Stimulated activated CD8-positive, alpha-beta memory T cell treated with anti-CD3 and anti-CD28 coated beads, Interleukin-7, amount 100 ng/mL, for 48 hours (primary cell): ENCODE measurements around the gene KLHDC10.
"Not testable (repeated sequence)": the region's sequence is repeated elsewhere in the genome, so short reads cannot be mapped to it uniquely, and the experiment has no call there.

Experiments used
- DNase-seq, 2 donors: peaks; one replicate each; pipeline ENCODE4 v3.0.0-alpha.2; 2020; ENCODE audit warnings: low read depth in 1 of 2; ENCODE audit errors: extremely low read depth in 1 of 2

Gene KLHDC10

DNA sequence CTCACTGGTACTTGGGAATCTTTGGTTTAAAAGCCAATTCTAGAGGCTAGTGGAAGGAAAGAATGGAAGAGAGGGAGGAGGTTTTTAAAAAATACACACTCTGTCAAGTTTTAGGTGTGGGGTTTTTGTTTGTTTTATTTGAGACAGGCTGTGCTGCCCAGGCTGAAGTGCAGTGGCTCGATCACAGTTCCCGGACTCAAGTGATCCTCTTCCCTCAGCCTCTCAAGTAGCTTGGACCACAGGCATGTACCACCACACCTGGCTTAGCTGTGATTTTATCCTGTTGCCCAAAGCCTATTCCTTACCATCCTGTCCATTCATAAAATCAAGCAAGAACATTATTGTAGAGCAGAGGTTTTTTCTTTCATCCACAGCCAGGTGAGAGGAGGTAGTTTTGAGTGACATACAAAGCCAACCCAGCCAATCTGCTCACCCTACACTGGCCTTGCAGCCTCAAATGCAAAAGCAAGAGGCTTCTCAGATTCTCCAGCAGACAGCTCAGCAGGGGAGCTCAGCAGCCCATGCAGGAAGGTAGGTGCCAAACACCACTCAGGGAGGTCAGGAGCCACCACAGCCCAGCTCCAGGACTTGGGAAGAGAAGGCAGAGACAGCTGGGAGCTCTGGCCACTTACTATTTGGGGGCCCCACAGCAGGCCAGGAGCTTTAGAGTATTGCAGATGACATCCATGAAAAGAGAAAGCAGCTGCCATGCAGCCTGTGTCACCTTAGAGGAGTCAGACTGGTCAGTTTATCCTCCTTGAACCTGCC lies 69.0 kb downstream of the KLHDC10 start:
- DNase-seq, result no peak

DNA sequence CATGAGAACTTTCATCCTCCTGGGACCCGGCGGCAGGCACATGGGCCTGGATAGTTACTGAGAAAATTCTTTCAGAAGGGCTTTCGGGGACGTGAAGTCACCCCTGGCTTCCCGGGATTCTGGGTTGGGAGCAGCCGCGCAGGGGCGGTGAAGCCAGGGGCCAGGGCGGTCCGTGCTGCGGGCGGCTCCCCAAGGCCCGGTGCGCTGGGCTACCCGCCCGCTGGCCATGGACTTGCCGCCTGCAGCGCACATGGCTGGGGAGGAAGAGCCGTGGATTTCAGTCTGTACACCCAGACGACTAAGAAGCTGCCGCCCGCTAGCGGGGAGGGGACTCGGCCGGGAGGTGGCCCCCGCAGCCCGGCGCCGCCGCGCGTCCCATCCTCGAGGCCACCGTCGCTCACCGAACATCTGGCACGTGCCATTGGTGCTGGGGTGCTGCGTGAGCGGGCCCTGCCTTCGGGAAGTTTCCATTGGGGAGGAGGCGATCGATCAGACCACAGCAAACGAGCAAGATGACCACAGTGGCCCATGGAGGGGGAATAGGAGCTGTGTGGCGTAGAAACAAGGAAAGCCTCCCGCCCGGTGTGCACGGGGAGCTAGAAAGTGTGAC lies 70.3 kb downstream of the KLHDC10 start:
- DNase-seq, result no peak

DNA sequence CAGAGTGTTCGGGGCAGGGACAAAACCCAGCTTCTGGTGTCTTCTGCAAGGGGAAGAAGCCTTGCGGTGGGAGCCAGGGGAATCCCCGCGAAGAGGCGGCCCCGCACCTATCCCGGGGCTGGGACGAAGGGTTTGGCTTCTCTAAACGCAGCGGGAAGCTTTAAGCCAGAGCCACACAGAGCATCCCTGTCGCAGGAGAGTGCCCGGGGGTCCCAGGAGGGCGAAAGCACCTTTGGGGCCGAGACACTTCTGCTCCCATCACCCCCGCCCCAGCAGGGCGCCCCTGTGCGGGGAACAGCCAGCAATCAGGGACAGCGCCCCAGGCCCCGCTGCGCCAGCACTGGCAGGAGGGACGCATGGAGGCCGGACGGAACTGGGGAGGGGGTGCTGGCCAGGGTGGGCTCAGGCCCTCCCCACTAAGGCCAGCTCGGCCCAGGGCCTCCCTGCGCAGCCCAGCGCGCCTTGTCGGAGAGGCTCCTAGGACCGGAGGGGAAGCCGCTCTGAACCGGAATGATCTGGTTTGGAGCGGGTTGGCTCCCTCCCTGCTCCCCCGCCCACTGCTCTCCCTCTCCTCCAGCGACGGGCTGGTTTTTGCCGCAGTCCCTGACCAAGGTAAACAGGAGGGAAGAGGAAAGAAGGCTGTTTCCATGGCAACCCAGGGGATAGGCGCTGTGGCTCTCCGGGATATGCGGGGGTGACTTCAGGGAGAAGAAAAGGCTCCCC lies 71.0 kb downstream of the KLHDC10 start:
- DNase-seq, result no peak

GRCh38 chr7:130141884-130142653 lies 71.7 kb downstream of the KLHDC10 start:
- no peak for DNase-seq

DNA sequence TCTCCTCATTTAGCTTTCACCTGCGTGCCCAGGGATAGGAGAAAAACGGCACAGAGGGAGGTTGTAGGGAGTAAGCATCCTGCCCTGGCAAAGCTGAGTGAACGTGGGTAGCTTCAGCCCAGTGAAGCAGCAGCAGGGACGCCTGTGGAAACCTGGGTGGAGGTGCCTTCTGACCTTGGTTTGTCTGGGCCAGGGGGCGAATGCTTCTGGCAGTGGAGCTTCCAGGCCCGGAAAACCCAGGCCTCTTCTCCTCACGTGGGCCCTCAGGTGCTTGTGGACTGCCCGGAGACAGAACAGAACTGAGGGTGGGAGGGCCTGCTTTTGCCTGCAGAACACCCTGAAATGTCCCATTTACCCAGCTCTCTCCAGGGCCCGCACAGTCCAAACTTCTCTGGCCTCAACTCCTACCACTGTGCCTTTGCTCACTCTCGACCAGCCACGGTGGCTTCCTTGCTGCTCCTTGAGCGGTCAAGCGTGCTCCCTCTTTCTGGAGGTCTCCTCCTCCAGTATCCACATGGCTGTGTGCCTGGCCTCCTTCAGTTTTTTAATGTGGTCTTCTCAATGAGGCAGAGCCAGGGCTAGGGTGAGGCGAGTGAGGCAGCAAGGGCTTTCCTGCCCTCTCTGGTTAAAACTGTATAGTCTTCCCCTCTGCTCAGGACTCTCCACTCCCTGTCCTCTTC lies 72.5 kb downstream of the KLHDC10 start:
- DNase-seq, result no peak

DNA sequence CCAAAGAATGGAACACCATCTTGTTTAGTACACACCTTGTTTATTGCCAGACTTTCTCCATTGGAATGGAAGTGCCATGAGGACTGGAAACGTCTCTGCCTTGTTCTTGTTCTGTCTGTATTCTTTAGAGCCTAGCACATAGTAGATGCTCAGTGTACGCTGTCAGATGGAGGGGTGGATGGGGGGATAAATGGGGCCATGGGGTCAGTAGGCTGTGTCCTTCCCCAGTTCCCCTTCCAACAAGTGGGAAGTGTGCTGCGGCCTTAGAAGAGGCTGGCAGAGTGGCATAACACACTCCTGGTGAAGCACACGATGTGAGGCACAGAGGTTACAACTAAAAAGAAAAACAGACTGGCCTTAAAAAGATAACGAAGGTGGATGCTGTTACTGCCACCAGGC lies 73.0 kb downstream of the KLHDC10 start:
- DNase-seq, result no peak

DNA sequence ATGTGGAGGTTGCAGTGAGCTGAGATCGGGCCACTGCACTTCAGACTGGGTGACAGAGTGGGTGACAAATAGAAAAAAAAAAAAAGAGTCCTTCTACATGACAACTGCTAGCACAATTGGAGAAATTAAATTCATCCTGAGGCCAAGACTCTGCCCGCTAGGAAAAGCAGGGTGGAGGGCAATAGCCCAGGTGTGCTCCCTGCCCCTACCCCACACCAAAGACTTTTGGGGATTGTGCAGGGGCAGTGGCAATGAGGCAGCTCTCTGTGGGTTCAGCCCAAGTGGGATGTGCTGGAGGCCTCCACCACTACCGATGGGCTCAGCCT lies 73.6 kb downstream of the KLHDC10 start:
- DNase-seq, result no peak

DNA sequence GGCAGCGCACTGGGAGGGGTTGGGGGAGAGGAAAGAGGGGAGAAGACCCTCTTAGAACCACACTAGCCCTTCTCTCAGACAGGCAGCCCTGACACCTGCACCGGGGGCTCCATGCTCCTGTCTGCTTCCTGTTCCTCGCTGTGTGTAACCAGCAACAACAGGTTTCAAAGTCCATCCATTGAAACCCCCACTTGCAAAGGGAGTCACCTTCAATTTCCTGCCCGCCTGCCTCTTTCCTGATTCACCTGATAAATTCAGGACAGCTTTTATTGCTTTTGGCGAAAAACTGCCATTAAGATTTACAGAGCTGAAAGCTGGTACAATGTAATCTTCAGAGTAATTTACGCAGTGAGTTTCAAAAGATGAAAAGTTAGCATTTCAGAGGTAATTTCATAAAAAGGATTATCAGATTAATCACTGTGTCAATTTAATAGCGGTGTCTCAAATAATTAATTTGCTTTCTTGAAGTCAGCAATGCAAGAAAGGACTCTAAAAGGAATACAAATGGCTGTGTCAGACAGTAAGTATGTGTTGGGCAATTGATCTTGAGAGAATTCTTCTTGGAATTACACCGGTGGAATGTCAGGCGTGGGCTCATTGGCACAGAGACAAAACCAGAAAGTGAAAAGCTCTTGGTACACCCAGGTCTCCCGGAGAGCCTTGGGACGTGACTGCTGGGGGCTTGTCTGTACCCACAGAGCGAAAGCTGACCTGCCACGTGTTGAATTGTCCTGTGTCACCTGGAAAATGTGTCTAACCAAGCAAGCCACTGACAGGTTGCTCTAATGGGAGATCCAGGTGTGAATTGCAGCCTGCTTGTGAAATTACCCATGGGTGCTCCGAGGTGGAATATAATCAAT lies 74.2 kb downstream of the KLHDC10 start:
- no peak for DNase-seq

- DNase-seq, result no peak
These were observed 75.2 kb downstream of the KLHDC10 start for GRCh38 chr7:130145424-130146100.

- not testable (repeated sequence) for DNase-seq
These were observed 75.8 kb downstream of the KLHDC10 start for GRCh38 chr7:130146142-130146541.

- DNase-seq, result no peak
These were observed 76.5 kb downstream of the KLHDC10 start for GRCh38 chr7:130146693-130147405.

GRCh38 chr7:130147710-130148325 lies 77.5 kb downstream of the KLHDC10 start:
- DNase-seq, result no peak

GRCh38 chr7:130148561-130148960 lies 78.2 kb downstream of the KLHDC10 start:
- no peak for DNase-seq

DNA sequence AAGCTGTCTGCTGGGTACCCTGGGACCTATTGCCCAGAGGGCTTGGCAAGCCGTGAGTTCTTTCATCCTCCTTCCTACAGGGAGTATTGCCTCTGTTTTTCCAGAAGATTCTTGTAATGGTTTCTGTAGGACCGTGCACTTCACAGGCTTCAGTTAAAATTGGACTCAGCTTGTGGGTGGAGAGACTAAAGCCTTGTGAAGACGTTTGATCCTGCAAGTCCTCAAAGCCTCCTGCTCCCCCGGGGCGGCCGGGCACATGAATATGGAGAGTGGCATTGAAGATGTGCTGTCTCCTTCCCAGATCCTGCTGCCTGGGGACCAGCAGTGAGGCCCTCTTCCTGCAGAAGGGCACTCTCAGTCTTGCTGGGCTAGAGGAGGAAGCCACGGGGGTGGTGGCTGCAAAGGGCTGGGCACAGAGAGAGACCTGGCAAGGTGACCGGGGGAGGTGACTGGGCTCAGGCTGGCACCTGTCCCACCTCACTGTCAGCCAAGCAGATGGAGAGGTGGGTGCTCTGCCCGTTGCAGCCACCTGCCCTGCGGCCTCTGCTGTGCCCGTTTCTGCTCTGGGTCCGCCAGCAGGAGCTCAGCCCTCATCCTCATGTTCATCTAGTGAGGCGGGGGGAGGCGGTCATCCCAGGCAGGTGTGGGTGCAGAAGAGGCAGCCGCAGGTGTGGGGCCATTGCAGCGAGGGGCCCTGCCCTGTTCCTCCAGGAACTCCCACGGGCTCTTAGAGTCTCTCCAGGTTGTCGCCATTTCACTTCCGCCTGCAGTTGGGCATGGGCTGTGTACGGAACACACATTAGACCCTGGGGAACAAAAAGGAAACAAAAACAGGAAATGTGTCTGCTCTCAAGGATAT lies 79.2 kb downstream of the KLHDC10 start:
- no peak for DNase-seq

- no peak for DNase-seq
These were observed 80.3 kb downstream of the KLHDC10 start for GRCh38 chr7:130150587-130150986.

DNA sequence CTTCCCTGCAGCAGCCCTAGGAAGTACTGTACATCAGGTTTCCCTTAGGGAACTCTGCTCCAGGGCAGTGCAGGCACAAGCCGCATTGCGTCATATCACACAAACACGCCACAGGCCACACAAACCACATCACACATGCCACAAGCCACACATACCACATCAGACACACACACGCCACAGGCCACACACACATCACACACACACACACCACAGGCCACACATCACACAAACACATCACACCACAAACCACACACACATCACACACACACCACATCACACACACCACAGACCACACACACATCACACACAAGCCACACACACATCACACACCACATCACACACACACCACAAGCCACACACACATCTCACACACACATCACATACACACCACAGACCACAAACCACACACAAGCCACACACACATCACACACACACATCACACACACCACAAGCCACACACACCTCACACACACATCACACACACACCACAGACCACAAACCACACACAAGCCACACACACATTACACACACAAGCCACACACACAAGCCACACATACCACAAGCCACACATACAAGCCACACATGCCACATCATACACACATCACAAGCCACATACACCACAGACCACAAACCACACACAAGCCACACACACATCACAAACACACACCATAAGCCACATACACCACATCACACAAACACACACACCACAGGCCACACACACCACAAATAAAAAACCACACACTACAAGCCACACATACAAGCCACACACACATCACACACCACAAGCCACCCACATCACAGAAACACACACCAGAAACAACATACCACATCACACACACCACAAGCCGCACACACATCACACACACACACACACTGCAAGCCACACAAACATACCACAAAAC lies 81.5 kb downstream of the KLHDC10 start:
- DNase-seq, result no peak
